NOMO-1 (cell line): ENCODE results near the gene ZBTB7C.

Experiments
- DNase-seq, 2 experiments: peaks; one replicate each; lab custom pipeline; 2025; ENCODE audit not compliant: unreplicated experiment in 2 of 2; lab: John Stamatoyannopoulos, UW

ZBTB7C gene

DNA sequence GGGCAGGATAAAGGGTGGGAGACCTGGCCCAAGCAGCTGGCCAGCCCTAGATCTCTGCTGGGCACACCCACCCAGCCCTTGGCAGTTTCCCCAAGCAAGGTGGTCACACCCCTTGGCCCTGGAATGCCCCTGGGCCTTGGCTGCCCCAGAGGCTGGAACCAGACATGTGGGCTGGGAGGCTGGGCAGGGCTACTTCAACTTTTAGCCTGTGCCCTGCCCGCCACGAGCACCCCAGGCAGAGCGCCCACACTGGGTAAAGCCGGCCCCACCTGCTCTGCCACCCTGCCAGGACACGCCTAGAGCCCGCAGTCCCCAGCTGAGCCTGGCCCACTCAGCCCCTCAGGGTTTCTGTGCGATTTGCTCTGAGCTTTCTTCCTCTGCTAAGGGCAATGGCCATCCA, 359.0 kb downstream of the ZBTB7C start:
- no peak for DNase-seq

DNA sequence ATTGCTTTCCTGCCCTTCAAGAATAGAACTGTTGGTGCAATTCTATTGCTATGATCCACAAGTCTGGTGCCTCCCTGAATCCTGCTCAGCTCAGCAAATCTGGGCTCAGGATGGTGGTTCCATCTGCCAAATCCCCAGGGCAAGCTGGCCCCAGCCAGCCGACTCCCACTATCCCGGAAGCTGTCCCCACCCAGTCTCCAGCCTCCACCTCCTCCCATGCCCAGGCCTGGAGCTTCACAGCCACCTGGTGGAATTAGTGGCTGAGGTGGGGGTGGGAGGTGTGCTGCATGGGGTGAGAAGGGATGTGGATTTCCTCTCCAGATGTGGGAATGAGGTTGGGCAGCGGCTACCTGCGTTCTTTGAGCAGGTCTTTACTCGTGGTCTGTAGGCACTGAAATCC, 359.4 kb downstream of the ZBTB7C start:
- DNase-seq, result no peak

DNA sequence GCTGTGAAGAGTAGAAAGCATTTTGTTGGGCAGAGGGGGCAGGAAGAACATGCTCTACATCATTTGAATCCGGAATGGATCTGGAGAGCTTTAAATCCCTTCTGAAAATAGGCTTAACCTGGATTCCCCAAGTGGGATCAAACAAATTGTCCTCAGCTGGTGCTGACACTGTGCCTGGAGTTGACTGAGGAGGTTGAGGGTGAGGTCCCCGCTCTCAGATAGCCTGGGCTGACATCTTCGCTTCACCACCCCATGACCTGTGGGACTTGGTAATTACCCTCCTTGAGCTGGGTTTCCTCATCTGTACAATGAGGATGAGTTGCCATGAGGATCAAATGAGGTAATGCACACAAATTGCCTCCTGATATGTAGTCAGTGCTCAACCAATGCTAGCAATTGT, 360.9 kb downstream of the ZBTB7C start:
- no peak for DNase-seq

DNA sequence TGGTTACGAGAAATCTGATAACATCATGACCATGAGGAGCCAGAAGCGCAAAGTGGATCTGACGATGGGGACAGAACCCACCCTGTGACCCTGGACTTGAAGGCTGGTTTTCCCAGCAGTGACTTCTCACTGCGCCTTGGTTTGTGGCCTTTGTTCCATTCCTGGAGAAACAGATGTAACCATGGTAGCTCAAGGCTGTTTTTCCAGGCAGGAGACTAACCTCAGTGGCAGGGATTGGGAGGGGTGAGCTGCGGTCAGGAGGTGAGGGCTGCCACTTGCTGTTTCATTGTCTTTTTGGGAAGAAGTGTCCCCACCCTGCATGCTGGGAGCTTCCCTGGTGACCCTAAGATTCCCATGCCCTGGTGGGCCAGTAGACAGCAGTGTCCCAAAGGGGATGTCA, 362.3 kb downstream of the ZBTB7C start:
- no peak for DNase-seq

DNA sequence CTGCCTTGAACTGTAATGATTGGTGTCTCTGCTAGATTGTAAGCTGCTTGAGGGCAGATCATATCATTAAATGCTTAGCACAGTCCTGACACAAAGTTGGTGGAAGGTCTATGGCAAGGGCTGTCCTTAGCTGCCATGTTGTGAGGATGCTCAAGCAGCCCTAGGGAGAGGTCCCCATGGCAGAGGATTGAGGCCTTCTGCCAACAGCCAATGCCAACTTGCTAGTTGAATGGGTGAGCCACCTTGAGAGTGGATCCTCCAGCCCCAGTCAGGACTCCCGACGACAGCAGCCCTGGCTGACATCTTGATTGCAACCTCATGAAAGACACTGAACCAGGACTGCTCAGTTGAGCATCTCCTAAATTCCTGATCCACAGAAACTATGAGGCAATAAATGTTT, 363.4 kb downstream of the ZBTB7C start:
- no peak for DNase-seq

DNA sequence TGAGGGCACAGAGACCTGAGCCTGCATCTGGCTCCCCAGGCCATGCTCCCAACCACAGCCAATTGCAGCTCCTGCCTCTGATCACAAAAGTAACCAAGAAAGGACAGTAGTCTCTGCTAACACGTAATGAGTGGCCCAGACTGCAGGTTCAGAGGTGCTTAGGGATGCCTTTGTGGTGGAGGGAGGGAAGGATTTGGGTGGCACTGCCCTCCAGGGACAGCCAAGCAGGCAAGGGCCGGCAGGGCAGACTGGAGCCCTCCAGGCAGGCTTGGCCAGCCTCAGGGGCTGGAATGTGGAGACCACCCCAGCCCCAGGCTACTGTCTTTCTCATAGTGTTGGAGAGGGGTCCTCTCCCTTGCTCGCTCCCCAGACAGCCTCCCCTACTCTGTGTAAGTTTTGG, 364.2 kb downstream of the ZBTB7C start:
- DNase-seq, result no peak

DNA sequence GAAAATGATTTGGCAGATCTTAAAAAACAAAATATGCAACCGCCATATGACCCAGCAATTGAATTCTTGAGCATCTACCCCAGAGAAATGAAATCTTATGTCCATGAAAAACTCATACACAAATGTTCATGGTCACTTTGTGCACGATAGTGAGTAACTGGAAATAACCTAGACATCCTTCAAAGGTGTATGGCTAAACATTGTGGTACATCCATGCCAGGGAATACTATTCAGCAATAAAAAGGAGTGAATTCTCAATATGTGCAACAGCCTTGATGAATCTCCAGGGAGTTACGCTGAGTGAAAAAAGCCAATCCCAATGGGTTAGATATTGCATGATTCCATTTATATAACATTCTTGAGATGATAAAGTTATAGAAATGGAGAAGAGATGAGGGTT, 366.0 kb downstream of the ZBTB7C start:
- DNase-seq, result no peak

DNA sequence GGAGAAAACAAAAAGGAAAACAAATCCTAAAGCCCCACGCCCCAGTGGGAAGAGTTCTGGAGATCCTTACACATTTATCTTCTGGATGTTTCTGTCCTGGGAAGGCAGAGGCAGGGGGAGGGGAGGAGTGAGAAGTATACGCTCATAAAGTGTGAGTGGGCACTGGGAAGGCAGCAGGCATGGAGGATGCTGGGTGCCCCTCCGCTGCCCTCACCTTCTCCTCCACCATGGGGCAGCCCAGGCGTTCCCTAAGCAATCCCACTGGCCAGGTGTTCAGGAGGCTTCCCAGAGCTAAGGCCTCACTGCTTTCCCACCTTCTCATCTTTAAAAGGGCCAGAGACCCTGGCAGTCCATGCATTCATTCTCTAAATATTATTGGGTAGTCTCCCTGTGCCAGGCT, 366.8 kb downstream of the ZBTB7C start:
- DNase-seq, result no peak

DNA sequence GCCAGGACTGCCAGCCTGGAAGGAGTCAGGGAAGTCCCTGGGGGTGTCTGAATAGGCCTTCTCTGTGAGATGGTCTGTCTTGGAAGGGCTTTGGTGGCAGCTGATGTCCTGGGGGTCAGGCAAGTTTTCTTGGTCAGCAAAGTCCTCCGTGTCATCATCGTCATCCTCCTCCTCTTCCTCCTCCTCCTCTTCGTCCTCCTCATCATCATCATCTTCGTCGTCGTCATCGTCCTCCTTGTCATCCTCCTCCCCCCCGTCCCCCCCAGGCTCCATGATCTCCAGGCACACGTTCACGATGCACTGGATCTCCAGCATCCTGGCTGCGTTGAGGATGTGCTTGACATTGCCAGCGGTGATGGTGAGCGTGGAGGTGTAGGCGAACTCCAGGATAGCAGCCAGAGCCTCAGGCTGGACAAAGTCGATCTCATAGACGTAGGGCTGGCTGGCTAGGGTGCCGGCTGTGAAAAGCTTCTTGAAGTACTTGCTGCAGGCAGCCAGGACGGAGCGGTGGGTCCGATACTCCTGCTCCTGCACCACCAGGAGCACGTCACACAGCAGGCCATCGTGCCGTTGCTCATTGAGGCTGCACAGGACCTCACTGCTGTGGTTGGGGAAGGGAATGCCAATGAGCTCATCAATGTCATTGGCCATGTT, 368.6 kb downstream of the ZBTB7C start:
- no peak for DNase-seq

DNA sequence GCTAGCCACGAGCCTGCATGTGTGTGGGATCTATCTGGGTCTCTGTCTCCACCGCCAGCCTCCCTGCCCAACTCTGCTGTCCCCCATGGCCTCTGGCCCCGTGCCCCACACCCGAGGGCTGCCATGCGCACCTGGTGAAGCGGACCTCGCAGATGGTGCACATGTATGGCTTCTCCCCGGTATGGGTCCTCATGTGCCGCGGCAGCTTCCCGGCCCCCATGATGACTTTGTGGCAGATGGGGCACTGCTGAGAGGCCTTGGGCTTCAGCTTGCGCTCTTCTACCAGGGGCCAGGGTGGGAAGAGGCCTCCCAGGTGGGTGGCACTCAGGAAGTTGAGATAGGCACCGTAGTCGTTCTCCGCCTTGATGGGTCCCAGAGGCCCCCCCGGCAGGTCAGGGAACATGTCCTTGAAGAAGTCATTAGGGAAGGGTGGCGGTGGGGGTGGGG, 369.4 kb downstream of the ZBTB7C start:
- no peak for DNase-seq

DNA sequence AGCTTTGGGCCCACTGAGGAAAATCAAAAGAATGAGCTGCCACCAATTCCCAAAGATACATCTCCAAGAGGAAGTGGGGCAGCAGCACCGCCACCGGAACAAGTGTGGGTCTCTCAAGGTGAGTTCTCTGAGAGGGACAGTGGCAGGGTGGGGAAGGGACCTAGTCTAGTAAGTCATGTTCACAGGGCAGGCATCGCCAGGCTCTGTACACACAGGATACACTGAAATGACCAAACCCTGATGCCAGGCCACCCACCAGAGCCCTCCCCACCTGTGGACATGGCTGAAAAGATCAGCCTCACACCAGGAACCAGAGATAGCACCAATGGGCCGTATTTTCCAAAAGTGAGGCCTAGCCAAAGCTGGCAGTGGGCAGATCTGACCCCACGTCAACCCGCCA, 370.5 kb downstream of the ZBTB7C start:
- DNase-seq, result no peak

DNA sequence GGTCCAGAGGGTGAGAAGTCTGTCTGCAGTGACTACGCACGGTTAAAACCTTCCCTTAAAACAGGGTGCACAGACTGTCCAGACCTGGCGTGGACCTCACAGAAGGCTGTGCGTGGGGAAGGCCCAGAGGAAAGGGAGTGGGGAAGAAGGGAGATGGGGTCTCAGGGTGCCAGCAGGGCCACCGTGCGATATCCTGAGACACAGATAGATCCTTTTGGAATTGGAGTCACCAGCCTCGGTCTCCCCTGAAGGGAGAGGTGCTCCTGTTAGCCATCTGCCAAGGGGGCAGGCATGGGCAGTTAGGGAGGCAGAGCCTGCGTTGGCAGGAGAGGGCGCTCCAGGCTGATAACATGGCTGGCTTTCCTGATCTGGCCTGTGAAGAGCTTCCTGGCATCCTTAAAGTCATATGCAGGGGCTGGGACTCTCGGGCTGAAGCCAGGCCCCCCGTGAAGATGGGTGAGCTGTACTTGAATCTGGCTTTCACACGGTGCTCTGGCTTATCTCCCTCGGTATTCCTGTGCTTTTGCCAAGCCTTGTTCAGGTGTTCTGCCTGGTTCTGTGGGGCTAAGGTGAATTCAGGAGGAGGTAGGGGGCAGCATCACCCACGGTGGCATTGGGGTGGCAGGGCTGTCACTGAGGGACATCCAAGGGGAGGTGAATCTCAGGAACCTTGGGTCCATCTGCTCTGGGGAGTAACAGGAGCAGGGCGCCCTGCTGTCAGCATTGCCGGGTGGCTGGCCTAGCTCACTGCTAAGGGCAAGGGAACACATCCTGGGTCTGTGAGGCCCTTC, 371.5 kb downstream of the ZBTB7C start:
- DNase-seq, result no peak

DNA sequence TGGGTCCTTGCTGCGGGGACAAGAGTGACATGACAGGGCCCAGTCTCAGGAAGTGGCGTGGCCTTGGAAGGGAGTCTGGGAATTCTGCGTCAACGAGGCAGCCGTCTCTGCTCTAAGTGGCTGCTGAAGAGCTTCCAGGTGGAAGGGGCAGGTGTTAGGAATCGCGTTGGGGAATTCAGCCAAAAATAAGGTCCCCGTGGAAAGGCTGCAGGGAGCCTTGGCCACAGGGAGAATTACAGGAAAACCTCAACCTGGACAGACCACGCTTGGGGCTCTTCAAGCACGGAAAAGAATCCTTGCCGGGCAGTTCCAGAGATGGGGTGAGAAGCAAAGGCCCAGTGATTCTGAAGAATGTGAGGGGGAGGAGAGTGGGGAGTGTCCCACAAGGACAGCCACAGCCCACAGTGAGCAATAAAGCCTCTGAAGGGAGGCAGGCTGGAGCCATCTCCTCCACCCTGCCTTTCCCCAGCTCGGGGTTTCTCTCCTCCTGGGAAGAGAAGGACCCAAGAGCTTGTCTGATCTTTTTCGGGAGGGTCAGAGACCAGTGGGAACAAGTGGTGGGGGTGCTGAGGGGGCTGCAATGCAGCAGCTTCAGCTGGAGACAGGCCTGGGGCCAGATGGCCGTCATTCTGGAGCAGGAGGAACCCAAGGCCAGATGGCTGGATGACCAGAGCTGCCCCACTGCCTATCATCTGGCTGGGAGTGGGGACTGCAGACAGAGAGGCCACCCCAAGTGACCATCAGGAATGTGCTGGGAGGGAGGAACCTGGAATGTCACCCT, 372.4 kb downstream of the ZBTB7C start:
- no peak for DNase-seq

DNA sequence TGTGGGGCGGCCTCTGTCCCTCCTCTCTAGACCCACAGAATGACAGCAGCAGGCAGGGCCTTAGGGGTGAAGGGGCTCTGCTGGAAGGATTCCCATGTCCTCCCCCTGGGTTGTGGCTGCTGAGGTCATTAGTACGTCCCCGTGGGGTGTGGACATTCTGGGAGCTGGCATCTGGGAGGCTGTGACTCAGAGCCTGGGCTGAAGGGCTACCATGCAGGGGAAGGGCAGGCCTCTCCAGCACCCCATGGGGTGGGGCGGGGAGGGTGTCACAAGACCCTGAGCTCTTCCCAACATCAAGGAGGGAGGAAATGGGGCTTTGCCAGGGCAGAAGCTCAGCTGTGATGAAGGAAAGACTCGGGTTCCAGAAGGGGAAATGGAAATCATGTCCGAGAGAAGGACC, 373.0 kb downstream of the ZBTB7C start:
- DNase-seq, result no peak

DNA sequence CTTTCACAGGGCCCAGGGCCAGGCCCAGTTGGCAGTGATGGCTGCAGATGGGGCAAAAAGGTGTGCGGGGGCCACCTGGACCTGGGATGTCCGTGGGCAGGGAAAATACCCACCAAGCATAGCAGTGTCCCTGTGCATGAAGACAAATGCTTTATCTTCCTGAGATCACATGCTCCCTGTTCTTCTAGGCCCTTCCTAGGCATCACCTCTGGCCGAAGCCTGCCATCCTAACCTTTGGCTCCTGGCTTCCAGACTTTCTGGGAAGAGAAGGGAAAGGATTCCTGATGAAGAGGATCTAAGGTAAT, 373.7 kb downstream of the ZBTB7C start:
- DNase-seq, result no peak

DNA sequence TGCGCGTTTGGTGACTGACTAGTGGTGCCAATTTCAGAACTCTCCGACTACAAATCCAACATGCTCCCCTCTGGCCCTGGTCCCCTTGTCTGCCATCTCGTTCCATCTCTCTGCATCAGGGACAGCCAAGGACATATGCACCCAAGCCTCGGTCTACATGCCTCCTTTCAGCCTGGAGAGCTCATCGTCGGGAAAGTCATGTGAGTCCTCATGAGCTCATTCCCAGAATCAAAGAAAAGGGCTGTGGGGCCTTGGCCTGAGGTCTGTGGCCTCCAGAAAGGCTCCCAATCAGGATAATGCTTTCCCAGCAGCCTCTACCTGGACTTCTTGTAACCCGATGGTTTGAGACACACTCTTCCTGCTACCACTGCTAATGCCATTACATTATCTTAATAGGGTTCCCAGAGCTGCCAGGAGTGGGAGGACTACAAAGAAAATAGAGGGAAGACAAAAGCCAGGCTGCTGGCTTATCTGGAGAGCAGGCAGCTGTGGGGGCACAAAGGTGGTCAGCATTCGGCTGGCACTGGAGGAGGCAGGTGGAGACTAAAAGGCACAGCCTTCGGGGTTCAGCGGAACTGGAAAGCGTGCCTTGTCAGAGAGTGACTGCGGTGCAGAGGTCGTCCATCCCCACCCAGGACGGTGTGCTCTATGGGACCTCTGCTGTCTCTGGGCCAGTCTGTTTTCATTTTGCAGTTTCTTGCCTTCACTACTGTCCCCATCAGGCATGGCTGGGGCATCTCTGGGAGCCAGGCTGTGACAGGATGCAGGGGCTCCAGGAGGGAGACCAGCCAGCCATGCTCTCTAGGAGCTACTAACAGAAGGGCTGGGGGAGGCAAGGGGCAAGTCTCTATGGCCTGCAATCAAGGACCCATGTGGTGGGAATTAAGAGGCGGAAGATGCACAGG, 374.3 kb downstream of the ZBTB7C start:
- no peak for DNase-seq

DNA sequence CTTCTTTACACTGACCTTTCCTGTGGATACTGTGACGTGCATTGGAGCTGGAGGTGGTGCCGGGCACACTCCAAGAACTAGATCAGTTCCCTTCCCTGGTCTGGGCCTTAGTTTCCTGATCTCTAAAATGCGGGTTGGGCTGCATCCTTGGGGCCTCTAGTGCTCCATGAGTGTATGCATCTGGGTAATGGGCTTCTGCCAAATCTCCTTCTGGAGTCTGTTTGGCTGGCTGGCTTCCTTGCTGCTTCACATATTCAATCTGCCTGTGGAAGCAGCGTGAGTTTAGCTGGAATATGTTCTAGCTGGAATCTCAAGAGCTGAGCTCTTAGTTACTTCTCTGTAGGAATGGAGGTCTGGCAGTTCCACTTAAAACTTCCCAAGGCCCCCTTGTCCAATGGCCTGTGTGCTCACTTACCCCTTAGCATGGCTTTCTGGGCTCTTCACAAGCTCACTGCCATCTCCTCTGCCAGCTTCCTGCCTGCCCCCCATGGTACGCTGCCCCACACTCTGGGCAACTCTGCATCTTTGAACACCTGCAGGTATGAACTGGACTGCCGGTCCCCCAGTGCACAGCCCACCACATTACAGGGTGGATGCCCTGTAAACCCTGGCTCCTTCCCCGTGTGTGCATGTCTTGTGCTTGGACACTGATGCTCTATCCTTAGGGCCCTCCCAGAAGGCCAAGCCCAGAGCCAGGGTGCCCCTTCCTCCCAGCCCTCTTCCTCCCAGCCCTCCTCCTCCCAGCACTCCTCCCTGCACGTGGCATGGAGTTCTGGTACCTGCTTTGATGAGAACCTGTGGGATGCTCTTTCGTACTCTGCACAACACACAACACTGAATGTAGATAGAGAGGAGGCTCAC, 375.2 kb downstream of the ZBTB7C start:
- DNase-seq, result no peak

DNA sequence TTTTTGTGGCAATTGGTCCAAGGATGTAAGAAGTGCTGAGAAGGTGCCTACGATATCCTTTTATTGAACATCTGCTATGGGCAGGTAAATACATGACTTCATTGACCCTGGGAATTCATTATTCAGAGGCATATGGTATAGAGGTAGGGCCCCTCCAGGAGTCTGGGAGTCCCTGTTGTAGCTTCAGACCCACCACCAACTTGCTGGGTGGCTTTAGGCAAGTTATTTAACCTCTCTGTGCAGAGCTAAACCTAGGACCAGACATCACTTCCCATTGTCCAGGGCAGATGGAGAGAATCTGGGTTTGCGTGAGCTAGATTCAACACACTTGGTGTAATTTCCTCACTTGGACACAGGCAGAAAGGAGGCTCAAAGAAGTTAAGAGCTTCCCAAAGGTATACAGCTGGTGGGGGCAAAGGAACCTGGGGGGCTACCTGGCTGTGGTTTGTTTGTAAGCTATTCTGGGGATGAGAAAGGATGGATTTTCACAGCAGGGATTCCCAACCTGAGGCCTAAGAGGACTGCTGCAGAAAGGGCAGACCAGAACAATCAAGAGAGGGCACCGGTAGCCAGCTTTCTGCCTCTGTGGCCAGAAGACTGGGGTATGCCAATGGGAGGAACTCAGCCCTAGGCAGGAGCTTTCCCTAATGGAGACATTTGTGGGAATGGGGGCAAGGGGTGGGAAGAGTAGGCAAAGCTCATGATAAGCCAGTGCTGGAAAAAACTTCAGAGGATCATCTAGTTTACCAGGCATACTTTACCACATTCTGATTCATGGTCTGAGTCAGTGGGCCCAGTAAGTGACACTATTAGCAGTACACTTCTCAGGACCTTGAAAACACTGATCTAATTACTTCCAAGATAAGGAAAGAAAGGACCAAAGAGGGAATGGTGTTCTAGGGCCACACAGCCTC, 376.1 kb downstream of the ZBTB7C start:
- DNase-seq, result no peak

DNA sequence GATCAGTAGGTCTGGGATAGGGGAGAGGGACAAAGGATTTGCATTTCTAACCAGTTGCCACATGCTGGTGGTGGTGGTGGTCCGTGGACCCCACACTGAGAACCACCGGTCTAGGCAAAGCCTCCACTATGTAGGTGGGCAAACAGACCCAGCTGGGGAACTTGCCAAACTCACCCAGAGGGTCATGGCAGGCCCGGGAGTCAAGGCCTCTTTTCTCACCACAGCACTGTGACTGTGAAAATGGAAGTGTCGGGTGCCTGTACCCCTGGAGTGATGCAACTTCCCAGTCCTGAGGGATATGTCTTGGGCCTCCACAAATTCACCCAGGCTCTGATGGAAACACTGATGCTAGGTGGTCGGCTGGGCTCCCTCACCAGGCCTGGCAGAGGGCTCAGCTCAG, 377.5 kb downstream of the ZBTB7C start:
- no peak for DNase-seq
